SK-N-SH (cell line): Measurements from ENCODE around the gene GPM6B. TPM values are rescaled to one million over a fixed set of nuclear protein-coding genes. Genes with fewer than 3 reads are reported as not detected.

Source experiments
- CTCF ChIA-PET: fragments of 300-600, 350-600 bp; formaldehyde crosslinking; extraction: SDS; loops from one replicate; lab custom pipeline; 2021; lab: Yijun Ruan, JAX
- POLR2A ChIA-PET: fragments of 350-600 bp; sonication (Branson Sonifier 250); formaldehyde crosslinking; extraction: SDS; loops from one replicate; lab custom pipeline; 2020; ENCODE audit warnings: antibody characterized with exemption, inconsistent platforms; lab: Yijun Ruan, JAX
- DNase-seq: peaks from one replicate; pipeline ENCODE4 v3.0.0; 2012
- H2AFZ ChIP-seq: fragments of 200-600 bp; sonication (generic); 2 replicates; pipeline ENCODE4 v1.8.1; 2016; ENCODE audit warnings: antibody characterized with exemption, mild to moderate bottlenecking, low read depth
- H3F3A ChIP-seq: fragments of 200-600 bp; sonication (generic); replicated peaks from 2 replicates; pipeline ENCODE3; 2016; ENCODE audit warnings: antibody characterized with exemption, mild to moderate bottlenecking; ENCODE audit not compliant: insufficient read depth
- H3K27ac ChIP-seq, 2 experiments: fragments of 200-500 bp in 1 of 2; fragments of 200-600 bp in 1 of 2; sonication (Bioruptor generic) in 1 of 2; sonication (generic), shearing (Covaris generic) in 1 of 2; 2 replicates each; pipeline versions ENCODE4 v1.5.1 to v1.6.1; 2014 to 2016; ENCODE audit warnings: low read depth in 2 of 2, inconsistent platforms in 1 of 2, low read length in 1 of 2, mild to moderate bottlenecking in 1 of 2, mixed read lengths in 1 of 2
- H3K27me3 ChIP-seq: fragments of 200-600 bp; sonication (generic), shearing (Covaris generic); 2 replicates; pipeline ENCODE4 v1.6.1; 2016; ENCODE audit warnings: mixed run types; ENCODE audit not compliant: insufficient read depth
- H3K36me3 ChIP-seq, 2 experiments: fragments of 200-500 bp in 1 of 2; fragments of 200-600 bp in 1 of 2; sonication (Bioruptor generic) in 1 of 2; sonication (generic) in 1 of 2; replicated peaks in 1 of 2; 2 replicates each; pipeline versions ENCODE3 to v1.5.1; 2014 to 2016; ENCODE audit warnings: low read length in 1 of 2, mild to moderate bottlenecking in 1 of 2; ENCODE audit not compliant: insufficient read depth in 2 of 2, control insufficient read depth in 1 of 2
- H3K4me1 ChIP-seq, 2 experiments: fragments of 200-500 bp in 1 of 2; fragments of 200-600 bp in 1 of 2; sonication (Bioruptor generic) in 1 of 2; sonication (generic), shearing (Covaris generic) in 1 of 2; 2 replicates each; pipeline versions ENCODE4 v1.5.1 to v1.6.1; 2014 to 2016; ENCODE audit warnings: low read depth in 1 of 2, low read length in 1 of 2, mixed run types in 1 of 2; ENCODE audit not compliant: insufficient read depth in 2 of 2, control insufficient read depth in 1 of 2
- H3K4me2 ChIP-seq: fragments of 200-600 bp; sonication (generic), shearing (Covaris generic); 2 replicates; pipeline ENCODE4 v1.6.1; 2017; ENCODE audit warnings: mixed run types
- H3K4me3 ChIP-seq, 2 experiments: fragments of 200-500 bp in 1 of 2; fragments of 200-600 bp in 1 of 2; sonication (Bioruptor generic) in 1 of 2; sonication (generic), shearing (Covaris generic) in 1 of 2; 2 replicates each; pipeline versions ENCODE4 v1.5.1 to v1.8.1; 2014 to 2016; ENCODE audit warnings: low read depth in 2 of 2, inconsistent platforms in 1 of 2, low read length in 1 of 2, mild to moderate bottlenecking in 1 of 2, mixed read lengths in 1 of 2, moderate library complexity in 1 of 2
- H3K79me2 ChIP-seq: fragments of 200-600 bp; sonication (generic); 2 replicates; pipeline ENCODE4 v1.8.1; 2017; ENCODE audit warnings: mild to moderate bottlenecking; ENCODE audit not compliant: insufficient read depth
- H3K9ac ChIP-seq: fragments of 200-600 bp; sonication (generic); 2 replicates; pipeline ENCODE4 v1.6.1; 2017; ENCODE audit warnings: mixed run types
- H3K9me2 ChIP-seq: fragments of 200-600 bp; sonication (generic); 2 replicates; pipeline ENCODE4 v1.6.1; 2017; ENCODE audit warnings: mixed run types
- H3K9me3 ChIP-seq: fragments of 200-600 bp; sonication (generic); 2 replicates; pipeline ENCODE4 v1.6.1; 2017; ENCODE audit warnings: mixed run types, mild to moderate bottlenecking, moderate library complexity
- H4K20me1 ChIP-seq: fragments of 200-600 bp; sonication (generic); 2 replicates; pipeline ENCODE4 v1.6.1; 2017; ENCODE audit warnings: mild to moderate bottlenecking, mixed run types; ENCODE audit not compliant: insufficient read depth
- CHD2 ChIP-seq: fragments of 150-350 bp; IDR thresholded peaks from 2 replicates; pipeline ENCODE4 v1.6.1; 2018; ENCODE audit warnings: low read length; ENCODE audit not compliant: partially characterized antibody
- EP300 ChIP-seq, 2 experiments: IDR thresholded peaks; 2 replicates each; pipeline versions ENCODE4 v1.4.0 to v1.6.1; 2012; ENCODE audit warnings: borderline replicate concordance in 1 of 2, low read depth in 1 of 2, low read length in 1 of 2
- EZH2phosphoT487 ChIP-seq: fragments of 200-600 bp; sonication (generic); IDR thresholded peaks from 2 replicates; pipeline ENCODE4 v1.6.1; 2017; ENCODE audit warnings: low read depth, mixed run types, mild to moderate bottlenecking, antibody characterized with exemption, moderate library complexity, borderline replicate concordance
- GABPA ChIP-seq: IDR thresholded peaks from 2 replicates; pipeline ENCODE4 v1.4.0; 2012; ENCODE audit warnings: low read depth, mild to moderate bottlenecking
- GATA2 ChIP-seq: sonication (generic); formaldehyde crosslinking; IDR thresholded peaks from 2 replicates; pipeline ENCODE4 v1.5.0; 2020; ENCODE audit warnings: mild to moderate bottlenecking, missing genetic modification reagents
- MXI1 ChIP-seq: IDR thresholded peaks from 2 replicates; pipeline ENCODE4 v1.6.1; 2012; ENCODE audit warnings: mild to moderate bottlenecking, low read depth, low read length, improper control_type of control experiment
- NFIC ChIP-seq: IDR thresholded peaks from 2 replicates; pipeline ENCODE4 v1.4.0; 2012; ENCODE audit warnings: borderline replicate concordance
- NRF1 ChIP-seq: IDR thresholded peaks from 2 replicates; pipeline ENCODE4 v1.6.1; 2012; ENCODE audit warnings: low read depth, mild to moderate bottlenecking, low read length
- POLR2AphosphoS5 ChIP-seq: IDR thresholded peaks from 2 replicates; pipeline ENCODE4 v1.6.1; 2012; ENCODE audit warnings: low read depth, low read length
- RAD21 ChIP-seq: IDR thresholded peaks from 2 replicates; pipeline ENCODE4 v1.6.1; 2012; ENCODE audit warnings: mild to moderate bottlenecking, low read length
- SIN3A ChIP-seq: IDR thresholded peaks from 2 replicates; pipeline ENCODE4 v1.6.1; 2012; ENCODE audit warnings: low read depth, mild to moderate bottlenecking, low read length, moderate library complexity, borderline replicate concordance
- TAF1 ChIP-seq: IDR thresholded peaks from 2 replicates; pipeline ENCODE4 v1.6.1; 2012; ENCODE audit warnings: low read depth, mild to moderate bottlenecking, low read length, moderate library complexity, borderline replicate concordance
- YY1 ChIP-seq: IDR thresholded peaks from 2 replicates; pipeline ENCODE4 v1.4.0; 2012; ENCODE audit warnings: low read depth, mild to moderate bottlenecking
- WGBS: methylation state at CpG from one replicate; pipeline ENCODE4 v1.1.6; 2017; ENCODE audit warnings: low lambda C conversion rate; 5-methylcytosine and 5-hydroxymethylcytosine counted together
- polyA plus RNA-seq, 3 experiments: library from polyadenylated mRNA; depleted of rRNA; stranded (reverse); fragments of >200 nt; gene quantifications; 2 replicates each; pipeline ENCODE4 v1.2.3, GENCODE V29; 2012
- TF ChIP-seq, protein P1 (sequence below): fragments of 200-600 bp; sonication (generic); IDR thresholded peaks from 2 replicates; pipeline ENCODE4 v1.6.1; 2017; ENCODE audit warnings: antibody characterized with exemption, mild to moderate bottlenecking, moderate library complexity
- TF ChIP-seq, protein P2 (sequence below): fragments of 150-350 bp; IDR thresholded peaks from 2 replicates; pipeline ENCODE4 v1.6.1; 2016; ENCODE audit warnings: mild to moderate bottlenecking, low read depth, low read length
- TF ChIP-seq, protein P3 (sequence below): IDR thresholded peaks from 2 replicates; pipeline ENCODE4; 2012

Gene GPM6B
- polyA plus RNA-seq, 1 of the 3 experiments (the other 2 are of a cell fraction): 1.2 TPM

DNA sequence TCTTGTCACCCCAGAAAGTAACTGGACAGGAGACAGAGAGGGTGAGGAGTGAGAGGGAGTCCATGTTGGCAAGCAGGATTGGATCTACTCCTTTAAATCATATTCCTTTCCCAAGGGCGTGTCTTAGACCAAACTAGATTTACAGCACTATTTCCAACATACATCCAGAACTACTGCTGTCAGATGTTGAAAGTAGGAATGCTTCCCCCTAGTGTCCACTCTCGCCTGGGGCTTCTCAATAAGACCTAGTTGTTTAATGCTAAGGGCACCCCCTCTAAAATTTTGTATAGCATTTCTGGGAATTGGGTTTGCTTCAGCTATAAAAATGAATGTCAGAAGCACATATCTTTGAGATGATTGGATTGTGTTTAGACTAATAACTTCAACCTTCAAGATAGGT lies 69.1 kb downstream of the GPM6B start (continued):
- TF ChIP-seq, protein P1, sequence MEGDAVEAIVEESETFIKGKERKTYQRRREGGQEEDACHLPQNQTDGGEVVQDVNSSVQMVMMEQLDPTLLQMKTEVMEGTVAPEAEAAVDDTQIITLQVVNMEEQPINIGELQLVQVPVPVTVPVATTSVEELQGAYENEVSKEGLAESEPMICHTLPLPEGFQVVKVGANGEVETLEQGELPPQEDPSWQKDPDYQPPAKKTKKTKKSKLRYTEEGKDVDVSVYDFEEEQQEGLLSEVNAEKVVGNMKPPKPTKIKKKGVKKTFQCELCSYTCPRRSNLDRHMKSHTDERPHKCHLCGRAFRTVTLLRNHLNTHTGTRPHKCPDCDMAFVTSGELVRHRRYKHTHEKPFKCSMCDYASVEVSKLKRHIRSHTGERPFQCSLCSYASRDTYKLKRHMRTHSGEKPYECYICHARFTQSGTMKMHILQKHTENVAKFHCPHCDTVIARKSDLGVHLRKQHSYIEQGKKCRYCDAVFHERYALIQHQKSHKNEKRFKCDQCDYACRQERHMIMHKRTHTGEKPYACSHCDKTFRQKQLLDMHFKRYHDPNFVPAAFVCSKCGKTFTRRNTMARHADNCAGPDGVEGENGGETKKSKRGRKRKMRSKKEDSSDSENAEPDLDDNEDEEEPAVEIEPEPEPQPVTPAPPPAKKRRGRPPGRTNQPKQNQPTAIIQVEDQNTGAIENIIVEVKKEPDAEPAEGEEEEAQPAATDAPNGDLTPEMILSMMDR: peak; percentile 67

- H3K4me1 ChIP-seq: no peaks in the 10 kb centered on the region
- H3K9me2 ChIP-seq: no peaks in the 10 kb centered on the region
- H3K27ac ChIP-seq: no peak overlapping the region
- no peaks in the 10 kb centered on the region for H3K27me3 ChIP-seq
- no peak for TF ChIP-seq NFIC
- no peak for TF ChIP-seq MXI1
- TF ChIP-seq YY1: no peak
- no peak for TF ChIP-seq GATA2 (CRISPR knock-in tag)
- TF ChIP-seq TAF1: no peak
- TF ChIP-seq POLR2AphosphoS5: no peak
- TF ChIP-seq NRF1: no peak
- TF ChIP-seq, protein P2, sequence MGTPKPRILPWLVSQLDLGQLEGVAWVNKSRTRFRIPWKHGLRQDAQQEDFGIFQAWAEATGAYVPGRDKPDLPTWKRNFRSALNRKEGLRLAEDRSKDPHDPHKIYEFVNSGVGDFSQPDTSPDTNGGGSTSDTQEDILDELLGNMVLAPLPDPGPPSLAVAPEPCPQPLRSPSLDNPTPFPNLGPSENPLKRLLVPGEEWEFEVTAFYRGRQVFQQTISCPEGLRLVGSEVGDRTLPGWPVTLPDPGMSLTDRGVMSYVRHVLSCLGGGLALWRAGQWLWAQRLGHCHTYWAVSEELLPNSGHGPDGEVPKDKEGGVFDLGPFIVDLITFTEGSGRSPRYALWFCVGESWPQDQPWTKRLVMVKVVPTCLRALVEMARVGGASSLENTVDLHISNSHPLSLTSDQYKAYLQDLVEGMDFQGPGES: no peak
- TF ChIP-seq SIN3A: no peak
- TF ChIP-seq EZH2phosphoT487: no peak
- TF ChIP-seq EP300 (IDR thresholded peaks at IDR 0.05; ENCODE audit: borderline replicate concordance in 1 of 2, low read depth in 1 of 2, low read length in 1 of 2): no peak
- TF ChIP-seq CHD2: no peak
- no peak for TF ChIP-seq GABPA
- TF ChIP-seq RAD21: no peak
- TF ChIP-seq, protein P3, sequence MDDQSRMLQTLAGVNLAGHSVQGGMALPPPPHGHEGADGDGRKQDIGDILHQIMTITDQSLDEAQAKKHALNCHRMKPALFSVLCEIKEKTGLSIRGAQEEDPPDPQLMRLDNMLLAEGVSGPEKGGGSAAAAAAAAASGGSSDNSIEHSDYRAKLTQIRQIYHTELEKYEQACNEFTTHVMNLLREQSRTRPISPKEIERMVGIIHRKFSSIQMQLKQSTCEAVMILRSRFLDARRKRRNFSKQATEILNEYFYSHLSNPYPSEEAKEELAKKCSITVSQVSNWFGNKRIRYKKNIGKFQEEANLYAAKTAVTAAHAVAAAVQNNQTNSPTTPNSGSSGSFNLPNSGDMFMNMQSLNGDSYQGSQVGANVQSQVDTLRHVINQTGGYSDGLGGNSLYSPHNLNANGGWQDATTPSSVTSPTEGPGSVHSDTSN: no peak
- H3K4me3 ChIP-seq: no peak overlapping the region
- DNase-seq: no peak
- no peaks in the 10 kb centered on the region for H4K20me1 ChIP-seq
- H3F3A ChIP-seq: no peaks in the 10 kb centered on the region
- H3K9me3 ChIP-seq: no peaks in the 10 kb centered on the region
- POLR2A ChIA-PET: no interaction called here
- H2AFZ ChIP-seq: no peak overlapping the region
- no peak overlapping the region for H3K4me2 ChIP-seq
- CTCF ChIA-PET: no interaction called here
- H3K9ac ChIP-seq: no peak overlapping the region
- H3K79me2 ChIP-seq: no peaks in the 10 kb centered on the region
- 96% methylated on average over 13 of the region's 13 CpGs for WGBS
- H3K36me3 ChIP-seq: peaks cover 52 to 57% of the 10 kb centered on the region in 2 experiments
Observed at GRCh38 chrX:13742397-13743176, 74.3 kb downstream of the GPM6B start.
